Stomach (tissue), 9 donors: Measurements from ENCODE around the gene ELF1. TPM values are rescaled to one million over a fixed set of nuclear protein-coding genes. Genes with fewer than 3 reads are reported as not detected.
"Not testable (repeated sequence)": the region's sequence is repeated elsewhere in the genome, so short reads cannot be mapped to it uniquely, and the experiment has no call there.

Experiments used
- DNase-seq, 2 donors: peaks; one replicate each; pipeline versions ENCODE4 v3.0.0 to v3.0.0-alpha.2; 2013 to 2019
- H3K27ac ChIP-seq, 5 donors: fragments of 200-600 bp in 4 of 5; sonication (generic) in 4 of 5; one replicate each; pipeline ENCODE4 v1.5.1; 2013 to 2019; ENCODE audit warnings: mild to moderate bottlenecking in 1 of 5, moderate library complexity in 1 of 5
- H3K27me3 ChIP-seq, 3 donors: fragments of 200-600 bp; sonication (generic); one replicate each; pipeline ENCODE4 v1.5.1; 2017 to 2019; ENCODE audit warnings: mixed run types in 1 of 3
- H3K36me3 ChIP-seq, 4 donors: fragments of 200-600 bp; sonication (generic); 1 replicate in 3 of 4; 2 replicates in 1 of 4; pipeline ENCODE4 v1.5.1; 2016 to 2019
- H3K4me1 ChIP-seq, 4 donors: fragments of 200-600 bp; sonication (generic); one replicate each; pipeline ENCODE4 v1.5.1; 2016 to 2019
- H3K4me3 ChIP-seq, 4 donors: fragments of 200-600 bp; sonication (generic) in 3 of 4; one replicate each; pipeline ENCODE4 v1.5.1; 2016 to 2019; ENCODE audit warnings: mild to moderate bottlenecking in 1 of 4
- H3K9me3 ChIP-seq, 4 donors: fragments of 200-600 bp; sonication (generic); one replicate each; pipeline ENCODE4 v1.5.1; 2016 to 2019
- EP300 ChIP-seq: sonication (generic); formaldehyde crosslinking; IDR thresholded peaks from one replicate; pipeline ENCODE4 v1.6.1; 2017; ENCODE audit warnings: antibody characterized with exemption
- POLR2A ChIP-seq, 4 donors: fragments of 450-650 bp; IDR thresholded peaks; one replicate each; pipeline ENCODE4 v1.6.1; 2016; ENCODE audit warnings: antibody characterized with exemption in 4 of 4, control low read depth in 2 of 4, mild to moderate bottlenecking in 1 of 4, moderate library complexity in 1 of 4
- POLR2AphosphoS5 ChIP-seq, 3 donors: sonication (generic); formaldehyde crosslinking; IDR thresholded peaks; one replicate each; pipeline ENCODE4 v1.6.1; 2016; ENCODE audit warnings: antibody characterized with exemption in 3 of 3
- WGBS, 5 donors: extraction: QIAGEN DNeasy Blood & Tissue Kit in 3 of 5; methylation state at CpG; one replicate each; pipeline versions ENCODE4 v1.1.5 to v1.1.7; 2013 to 2018; 5-methylcytosine and 5-hydroxymethylcytosine counted together
- intact Hi-C: fragments of 100-400 bp; cut with DNase I; formaldehyde crosslinking; loops from one replicate; pipeline ENCODE4 v1.15.1; 2023; ENCODE audit warnings: low total_unique reads
- polyA plus RNA-seq, 3 donors: library from polyadenylated mRNA; stranded (reverse); fragments of 200-250 nt; gene quantifications; one replicate each; pipeline ENCODE4 v1.2.3, GENCODE V29; 2013
- total RNA-seq, 5 donors: library from RNA; depleted of rRNA; stranded (reverse); fragments of >200 nt; gene quantifications; one replicate each; pipeline versions ENCODE4 v1.1.0 to v1.2.3, GENCODE V29; 2014 to 2016
- TF ChIP-seq, protein P1 (sequence below), 7 experiments: fragments of 450-650 bp in 4 of 7; fragments of 200-600 bp in 3 of 7; sonication (generic) in 3 of 7; IDR thresholded peaks; one replicate each; pipeline ENCODE4 v1.5.1; 2016 to 2019; ENCODE audit warnings: antibody characterized with exemption in 7 of 7, control low read depth in 2 of 7, mild to moderate bottlenecking in 1 of 7
- donor health status: healthy with polysubstance abuse.
- donor health status: Bipolar disorder and iron deficiency.
- donor health status: healthy.

The ELF1 gene
- total and polyA plus RNA-seq, 8 donors, result 10.9 to 113 (median 36.2) TPM

DNA sequence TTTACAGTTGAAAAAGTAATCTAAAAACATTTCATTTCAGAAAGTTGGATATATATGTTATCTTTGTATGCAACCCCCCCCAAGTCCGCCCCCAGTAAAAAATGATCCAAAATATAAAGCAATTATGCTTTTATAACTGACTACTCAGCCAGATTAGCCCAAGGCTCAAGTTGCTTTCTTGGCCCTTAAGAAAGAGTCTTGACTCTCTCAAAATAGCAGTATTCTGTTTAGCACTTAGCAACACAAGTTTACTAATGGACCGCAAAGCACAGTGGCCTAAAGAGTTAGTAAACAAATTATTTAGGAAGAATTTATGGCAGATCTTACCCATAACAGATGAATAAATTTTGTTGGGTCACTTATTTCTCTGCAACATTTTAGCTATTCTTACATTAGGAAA, 86.9 kb downstream of the ELF1 start:
- no peaks in the 10 kb centered on the region for H3K27me3 ChIP-seq
- H3K9me3 ChIP-seq, result no peaks in the 10 kb centered on the region
- H3K4me3 ChIP-seq, result no peak overlapping the region
- peaks cover 18 to 78% (median 62%) of the 10 kb centered on the region in 4 donors for H3K36me3 ChIP-seq
- DNase-seq, result no peak
- TF ChIP-seq POLR2A (IDR thresholded peaks at IDR 0.05), result no peak
- TF ChIP-seq POLR2AphosphoS5 (IDR thresholded peaks at IDR 0.05), result no peak
- TF ChIP-seq EP300, result no peak
- TF ChIP-seq, protein P1, sequence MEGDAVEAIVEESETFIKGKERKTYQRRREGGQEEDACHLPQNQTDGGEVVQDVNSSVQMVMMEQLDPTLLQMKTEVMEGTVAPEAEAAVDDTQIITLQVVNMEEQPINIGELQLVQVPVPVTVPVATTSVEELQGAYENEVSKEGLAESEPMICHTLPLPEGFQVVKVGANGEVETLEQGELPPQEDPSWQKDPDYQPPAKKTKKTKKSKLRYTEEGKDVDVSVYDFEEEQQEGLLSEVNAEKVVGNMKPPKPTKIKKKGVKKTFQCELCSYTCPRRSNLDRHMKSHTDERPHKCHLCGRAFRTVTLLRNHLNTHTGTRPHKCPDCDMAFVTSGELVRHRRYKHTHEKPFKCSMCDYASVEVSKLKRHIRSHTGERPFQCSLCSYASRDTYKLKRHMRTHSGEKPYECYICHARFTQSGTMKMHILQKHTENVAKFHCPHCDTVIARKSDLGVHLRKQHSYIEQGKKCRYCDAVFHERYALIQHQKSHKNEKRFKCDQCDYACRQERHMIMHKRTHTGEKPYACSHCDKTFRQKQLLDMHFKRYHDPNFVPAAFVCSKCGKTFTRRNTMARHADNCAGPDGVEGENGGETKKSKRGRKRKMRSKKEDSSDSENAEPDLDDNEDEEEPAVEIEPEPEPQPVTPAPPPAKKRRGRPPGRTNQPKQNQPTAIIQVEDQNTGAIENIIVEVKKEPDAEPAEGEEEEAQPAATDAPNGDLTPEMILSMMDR (IDR thresholded peaks at IDR 0.05), result no peak
- no peak overlapping the region for H3K27ac ChIP-seq
- 82 to 88% (median 86%) methylated on average over 2 of the region's 2 CpGs for WGBS, 5 donors
- intact Hi-C loops, result no loop called here
- H3K4me1 ChIP-seq, result peaks cover 0 to 17% (median 4%) of the 10 kb centered on the region in 4 donors

DNA sequence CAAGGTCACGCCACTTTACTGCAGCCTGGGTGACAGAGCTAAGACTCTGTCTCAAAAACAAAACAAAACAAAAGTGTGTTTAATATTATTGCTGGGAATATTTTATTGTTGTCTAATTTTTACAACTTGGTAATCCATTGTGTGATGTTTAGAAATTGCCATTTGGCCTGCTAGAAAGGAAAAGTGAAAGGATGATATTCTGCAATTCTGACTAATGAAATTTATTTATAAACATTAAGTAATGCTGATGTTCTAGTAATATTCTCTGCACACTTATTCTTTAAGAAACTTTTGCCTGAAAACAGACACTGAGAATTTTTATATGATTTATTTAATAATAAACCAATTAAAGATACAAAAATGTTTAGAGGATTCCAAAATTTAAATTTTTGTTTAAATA, 87.4 kb downstream of the ELF1 start:
- Histone ChIP-seq H3K9me3 (no peaks in the 10 kb centered on the region), H3K36me3 (peaks cover 18 to 76% (median 62%) of the 10 kb centered on the region in 4 donors), H3K4me3 (no peak overlapping the region), H3K27ac (no peak overlapping the region), H3K4me1 (peaks cover 0 to 12% (median under 1%) of the 10 kb centered on the region in 4 donors), H3K27me3 (no peaks in the 10 kb centered on the region)
- TF ChIP-seq POLR2A (IDR thresholded peaks at IDR 0.05) (no peak), EP300 (no peak), POLR2AphosphoS5 (IDR thresholded peaks at IDR 0.05) (no peak)
- TF ChIP-seq, protein P1 (IDR thresholded peaks at IDR 0.05), result no peak
- intact Hi-C loops, result no loop called here
- 0 to 100% (median 52%) methylated on average over 1 of the region's 1 CpG for whole genome bisulfite sequencing, 5 donors
- no peak for DNase-seq

DNA sequence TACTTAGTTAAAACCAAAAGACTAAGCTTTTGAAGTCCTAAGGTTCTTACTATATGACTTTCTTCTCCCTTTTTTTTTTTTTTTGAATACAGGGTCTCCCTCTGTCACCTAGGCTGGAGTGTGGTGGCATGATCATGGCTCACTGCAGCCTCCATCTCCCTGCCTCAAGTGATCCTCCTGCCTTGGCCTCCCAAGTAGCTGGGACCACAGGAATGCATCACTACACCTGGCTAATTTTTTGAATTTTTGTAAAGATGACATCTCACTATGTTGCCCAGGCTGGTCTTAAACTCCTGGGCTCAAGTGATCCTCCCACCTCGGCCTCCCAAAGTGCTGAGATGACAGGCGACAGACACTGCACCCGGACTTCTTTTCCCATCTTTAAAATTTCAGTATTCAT, 89.2 kb downstream of the ELF1 start:
- H3K9me3 ChIP-seq, H3K27ac ChIP-seq, intact Hi-C loops, H3K4me3 ChIP-seq, H3K27me3 ChIP-seq, DNase-seq, H3K4me1 ChIP-seq: not testable (repeated sequence)
- 97 to 100% (median 99%) methylated on average over 3 of the region's 3 CpGs for WGBS, 5 donors
- H3K36me3 ChIP-seq, result peaks cover 18 to 63% (median 55%) of the 10 kb centered on the region in 4 donors

DNA sequence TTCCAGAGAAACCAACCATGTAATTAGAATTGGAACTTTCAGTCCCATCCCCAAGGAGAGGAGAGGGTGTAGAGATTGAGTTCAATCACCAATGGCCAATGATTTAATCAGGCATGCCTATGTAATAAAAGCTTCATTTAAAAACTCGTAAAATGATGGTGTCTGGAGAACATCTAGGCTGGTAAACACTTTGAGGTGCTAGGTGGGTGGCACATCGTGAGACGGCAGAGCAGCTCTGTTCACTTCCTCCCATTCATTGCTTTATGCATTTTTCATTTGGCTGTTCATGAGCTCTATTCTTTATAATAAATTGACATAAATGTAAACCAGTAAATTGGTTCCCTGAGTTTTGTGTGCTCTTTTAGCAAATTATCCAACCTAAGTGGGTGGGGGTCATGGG, 90.1 kb downstream of the ELF1 start:
- WGBS, 5 donors, result 86 to 93% (median 90%) methylated on average over 3 of the region's 3 CpGs
- TF ChIP-seq, protein P1 (IDR thresholded peaks at IDR 0.05), result no peak
- TF ChIP-seq POLR2A (IDR thresholded peaks at IDR 0.05) (no peak), EP300 (no peak), POLR2AphosphoS5 (IDR thresholded peaks at IDR 0.05) (no peak)
- intact Hi-C loops, result no loop called here
- H3K36me3 ChIP-seq, result peaks cover 18 to 55% (median 49%) of the 10 kb centered on the region in 4 donors
- no peak overlapping the region for H3K27ac ChIP-seq
- H3K27me3 ChIP-seq, result no peaks in the 10 kb centered on the region
- H3K9me3 ChIP-seq, result no peaks in the 10 kb centered on the region
- peaks cover 0 to 5% (median 0%) of the 10 kb centered on the region in 4 donors for H3K4me1 ChIP-seq
- no peak for DNase-seq
- no peak overlapping the region for H3K4me3 ChIP-seq

DNA sequence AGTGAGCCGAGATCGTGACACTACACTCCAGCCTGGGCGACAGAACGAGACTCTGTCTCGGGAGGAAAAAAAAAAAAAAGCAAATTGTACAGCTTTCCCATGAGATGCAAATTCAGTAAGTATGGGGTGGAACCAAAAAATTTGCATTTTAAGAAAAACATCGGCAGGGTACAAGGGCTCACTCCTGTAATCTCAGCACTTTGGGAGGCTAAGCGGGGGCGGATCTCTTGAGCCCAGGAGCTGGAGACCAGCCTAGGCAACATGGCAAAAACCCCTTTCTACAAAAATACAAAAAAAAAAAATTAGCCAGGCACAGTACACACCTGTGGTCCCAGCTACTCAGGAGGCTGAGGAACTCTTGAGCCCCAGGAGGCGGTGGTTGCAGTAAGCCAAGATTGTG, 91.2 kb downstream of the ELF1 start:
- no peak overlapping the region for H3K4me3 ChIP-seq
- no peaks in the 10 kb centered on the region for H3K27me3 ChIP-seq
- no peak for TF ChIP-seq POLR2A (IDR thresholded peaks at IDR 0.05)
- no peak for TF ChIP-seq EP300
- TF ChIP-seq, protein P1 (IDR thresholded peaks at IDR 0.05), result no peak
- no peak for TF ChIP-seq POLR2AphosphoS5 (IDR thresholded peaks at IDR 0.05)
- intact Hi-C loops, result no loop called here
- H3K27ac ChIP-seq, result no peak overlapping the region
- no peaks in the 10 kb centered on the region for H3K9me3 ChIP-seq
- WGBS, 5 donors, result 94 to 97% (median 96%) methylated on average over 9 of the region's 9 CpGs
- no peak for DNase-seq
- peaks cover 11 to 45% (median 39%) of the 10 kb centered on the region in 4 donors for H3K36me3 ChIP-seq
- no peaks in the 10 kb centered on the region for H3K4me1 ChIP-seq
